NT2/D1 (cell line): ENCODE results near the gene CDK14.

ENCODE experiments used
- SUZ12 ChIP-seq: IDR thresholded peaks from 2 replicates; pipeline ENCODE4 v1.6.1; 2011; ENCODE audit not compliant: insufficient read length, insufficient read depth; ENCODE audit errors: extremely low read depth
- YY1 ChIP-seq: IDR thresholded peaks from 2 replicates; pipeline ENCODE4 v1.6.1; 2011; ENCODE audit not compliant: insufficient read length, insufficient read depth

DNA sequence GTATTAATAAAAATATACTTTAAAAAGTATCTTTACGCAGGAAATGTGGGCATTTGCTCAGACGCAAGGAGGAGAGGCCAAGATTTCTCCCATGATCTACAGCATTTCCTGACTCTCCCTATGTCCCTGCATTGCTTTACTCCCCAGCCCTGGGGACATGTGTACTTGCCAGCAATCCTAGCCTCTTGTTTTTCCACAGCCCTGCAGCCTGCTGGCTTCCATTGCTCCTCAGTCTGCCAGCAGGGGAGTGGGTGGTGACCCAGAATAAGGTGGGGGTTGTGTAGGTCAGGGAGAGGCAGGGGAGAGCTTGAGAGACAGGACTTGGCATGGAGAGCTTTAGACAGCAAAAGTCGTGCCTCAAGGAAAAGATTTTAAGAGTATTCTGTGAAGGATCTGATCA lies 307.7 kb downstream of the CDK14 start:
- TF ChIP-seq SUZ12 (no peak), YY1 (no peak)
